ENCODE results near the gene RAB27A. TPM values are rescaled to one million over a fixed set of nuclear protein-coding genes. Genes with fewer than 3 reads are reported as not detected.
"Not testable (repeated sequence)": the region's sequence is repeated elsewhere in the genome, so short reads cannot be mapped to it uniquely, and the experiment has no call there.

RAB27A gene
- total RNA-seq, 1 experiment from 2014 or later: 5.6 TPM

DNA sequence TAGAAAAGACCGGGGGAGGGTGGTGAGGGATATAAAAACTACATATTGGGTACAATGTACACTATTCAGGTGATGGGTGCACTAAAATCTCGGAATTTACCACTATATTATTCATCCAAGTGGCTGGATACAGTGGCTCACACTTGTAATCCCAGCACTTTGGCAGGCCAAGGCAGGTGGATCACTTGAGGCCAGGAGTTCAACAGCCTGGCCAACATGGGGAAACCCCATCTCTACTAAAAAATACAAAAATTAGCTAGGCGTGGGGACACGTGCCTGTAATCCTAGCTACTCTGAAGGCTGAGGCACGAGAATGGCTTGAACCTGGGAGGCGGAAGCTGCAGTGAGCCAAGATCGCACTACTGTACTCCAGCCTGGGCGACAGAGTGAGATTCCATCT, 37.4 kb downstream of the RAB27A start:
- not testable (repeated sequence) for DNase-seq (ENCODE audit: low read depth)

DNA sequence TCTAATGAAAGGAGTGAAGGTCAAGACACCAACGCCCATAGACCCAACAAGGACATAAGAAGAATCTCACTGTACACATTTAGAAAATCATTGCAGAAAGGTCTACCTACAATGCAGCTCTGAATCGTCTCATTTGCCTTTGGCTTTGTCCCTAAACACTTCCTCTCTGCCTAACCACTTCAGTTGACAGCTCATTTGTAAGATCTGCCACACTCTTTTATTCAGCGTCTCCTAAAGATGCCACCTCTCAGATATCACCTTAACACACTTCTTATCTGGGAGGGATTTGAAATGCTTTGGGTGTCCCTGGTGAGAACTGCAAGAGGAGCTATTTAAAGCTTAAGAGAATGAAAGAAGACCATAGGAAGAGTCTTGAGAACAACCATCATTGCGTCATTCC, 38.7 kb downstream of the RAB27A start:
- DNase-seq (ENCODE audit: low read depth): no peak

DNA sequence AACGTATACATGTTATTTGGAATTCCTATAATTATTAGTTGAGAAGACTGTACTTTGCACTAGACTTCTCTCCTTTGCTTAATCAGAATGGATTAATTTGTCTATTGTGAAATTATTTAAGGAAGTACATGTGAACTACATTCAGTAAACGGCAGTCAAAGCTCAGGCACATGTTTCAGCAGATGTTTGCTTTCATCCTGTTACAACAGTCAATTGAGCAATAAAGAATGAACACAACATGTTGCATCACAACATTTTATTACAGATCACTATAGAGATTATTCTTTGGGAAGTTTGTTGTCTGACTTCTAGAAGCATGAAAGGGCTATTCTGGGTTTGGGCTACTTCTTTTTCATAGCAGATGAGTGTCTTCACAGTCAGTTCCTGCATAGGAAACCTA, 39.2 kb downstream of the RAB27A start:
- DNase-seq (ENCODE audit: low read depth): peak; percentile 78

DNA sequence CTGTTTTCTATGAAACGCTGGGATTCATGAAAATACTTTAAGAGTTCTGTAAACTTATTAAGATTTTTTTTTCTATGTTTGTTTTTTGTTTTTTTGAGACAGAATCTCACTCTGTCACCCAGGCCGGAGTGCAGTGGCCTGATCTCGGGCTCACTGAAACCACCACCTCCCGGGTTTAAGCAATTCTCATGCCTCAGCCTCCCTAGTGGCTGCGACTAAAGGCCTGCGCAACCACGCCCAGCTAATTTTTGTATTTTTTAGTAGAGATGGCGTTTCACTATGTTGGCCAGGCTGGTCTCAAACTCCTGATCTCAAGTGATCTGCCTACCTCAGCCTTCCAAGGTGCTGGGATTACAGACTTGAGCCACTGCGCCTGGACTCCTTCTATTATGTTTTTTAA, 39.7 kb downstream of the RAB27A start:
- DNase-seq (ENCODE audit: low read depth): not testable (repeated sequence)

DNA sequence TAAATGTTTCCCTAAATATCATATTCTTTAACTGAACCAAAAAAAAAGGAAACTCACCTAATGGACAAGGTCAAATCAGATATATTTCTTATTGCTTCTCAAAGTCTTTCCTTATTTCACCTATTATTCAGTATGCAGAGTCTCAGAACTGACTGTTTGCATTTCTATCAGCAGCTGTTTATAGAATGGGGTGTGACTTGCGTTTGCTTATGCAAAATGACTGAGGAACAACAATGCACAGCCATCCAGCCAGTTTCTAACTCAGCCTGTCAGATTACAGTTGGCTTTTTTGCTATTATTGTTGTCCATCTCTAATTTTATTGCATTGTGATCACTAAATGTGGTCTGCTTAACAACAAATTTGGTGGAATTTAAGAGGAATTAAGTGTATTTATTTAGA, 40.7 kb downstream of the RAB27A start:
- no peak for DNase-seq (ENCODE audit: low read depth)

DNA sequence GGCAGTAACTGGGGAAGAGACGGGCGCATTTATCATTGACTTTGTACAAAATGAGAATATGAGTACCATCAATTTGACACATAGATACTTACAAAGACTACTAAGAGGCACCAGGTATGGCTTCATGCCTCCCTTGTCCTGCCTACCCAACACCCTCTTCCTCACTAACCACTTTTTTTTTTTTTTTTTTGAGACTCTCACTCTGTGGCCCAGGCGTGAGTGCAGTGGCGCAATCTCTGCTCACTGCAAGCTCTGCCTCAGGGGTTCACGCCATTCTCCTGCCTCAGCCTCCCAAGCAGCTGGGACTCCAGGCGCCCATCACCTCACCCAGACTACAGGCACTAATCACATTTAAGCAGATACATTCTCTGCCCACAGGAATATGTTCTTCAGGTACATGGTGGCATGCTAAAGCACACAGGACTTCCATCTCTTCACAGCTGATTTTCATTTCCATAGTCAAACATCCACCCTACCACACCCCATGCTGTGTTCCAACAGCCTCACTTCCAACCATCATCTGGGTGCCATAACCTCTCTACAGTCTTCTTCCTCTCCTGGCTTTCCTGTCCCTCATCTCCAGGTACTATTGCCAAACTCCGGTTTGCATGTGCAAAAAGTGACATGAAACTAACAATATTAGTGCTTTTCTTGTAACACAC, 41.7 kb downstream of the RAB27A start:
- no peak for DNase-seq (ENCODE audit: low read depth)

DNA sequence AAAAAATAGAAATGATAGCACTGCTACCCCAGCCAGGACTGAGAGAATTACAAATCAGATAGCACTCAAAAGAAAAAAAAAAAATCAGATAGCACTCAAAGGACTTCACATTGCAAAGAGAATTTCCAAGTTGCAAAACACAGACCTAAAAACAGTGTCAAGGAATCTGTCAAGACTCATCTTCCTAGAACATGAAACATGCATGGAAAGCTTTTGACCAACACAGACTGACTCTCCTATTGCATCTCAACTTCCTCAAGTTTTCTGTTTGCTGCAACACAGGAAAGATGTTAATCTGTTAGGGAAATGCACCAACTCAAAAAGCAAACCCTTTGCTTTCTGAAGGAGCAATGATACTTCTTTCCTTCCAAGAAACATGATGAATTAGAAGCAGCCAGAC, 42.3 kb downstream of the RAB27A start:
- DNase-seq (ENCODE audit: low read depth): no peak

DNA sequence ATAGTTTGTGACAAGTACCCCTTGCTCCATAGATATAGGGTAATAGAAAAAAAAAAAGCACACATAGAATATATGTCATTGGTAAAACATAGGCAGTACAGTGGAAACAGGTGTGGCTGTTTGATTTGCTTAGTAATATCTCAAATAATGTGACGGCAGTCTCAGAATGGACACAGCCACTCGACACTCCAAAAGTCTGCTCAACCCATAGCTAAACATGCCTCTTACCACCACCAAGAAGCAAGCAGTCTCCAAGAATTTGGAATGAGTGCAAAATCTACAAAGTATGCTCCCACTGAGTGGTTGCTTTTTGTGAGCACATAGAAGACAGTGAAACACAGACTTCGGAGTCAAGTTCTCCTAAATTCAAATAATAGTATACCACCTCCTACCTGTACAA, 43.0 kb downstream of the RAB27A start:
- no peak for DNase-seq (ENCODE audit: low read depth)

DNA sequence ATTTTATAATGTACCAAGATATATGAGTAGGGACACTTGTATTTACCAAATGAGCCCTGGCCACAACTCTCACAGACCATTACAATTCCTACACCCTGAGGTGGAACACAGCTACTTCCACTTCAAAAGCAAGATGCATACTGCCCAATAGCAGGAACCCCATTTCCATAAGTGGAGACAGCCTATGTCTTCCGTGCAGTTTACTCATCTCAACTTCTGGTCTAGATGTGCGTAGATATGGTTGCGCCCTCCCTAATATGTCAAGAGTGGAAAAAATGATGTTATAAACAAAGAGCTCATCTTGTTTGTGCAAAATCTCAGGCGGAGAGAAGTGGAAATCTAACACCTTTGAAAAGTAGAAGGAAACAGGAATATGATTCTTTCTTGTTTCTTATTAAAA, 44.6 kb downstream of the RAB27A start:
- no peak for DNase-seq (ENCODE audit: low read depth)

DNA sequence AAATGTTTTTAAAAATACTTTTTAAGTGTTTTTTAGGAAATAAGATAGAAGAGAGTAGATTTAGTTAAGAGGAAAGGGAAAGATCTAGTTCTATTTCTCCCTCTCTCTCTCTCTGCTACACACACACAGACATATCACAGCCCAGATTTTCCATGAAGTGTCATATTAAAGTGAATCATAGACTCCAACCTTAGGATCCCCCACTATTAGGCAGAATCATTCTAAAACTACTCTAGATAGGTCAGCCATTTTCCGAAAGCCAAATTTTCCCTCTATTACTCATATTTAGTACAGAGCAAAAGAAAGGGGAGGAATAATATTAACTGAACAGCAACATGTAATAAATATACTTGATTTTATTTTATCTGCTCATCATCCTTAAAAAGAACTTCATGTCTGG, 47.7 kb downstream of the RAB27A start:
- DNase-seq (ENCODE audit: low read depth): peak; percentile 34

DNA sequence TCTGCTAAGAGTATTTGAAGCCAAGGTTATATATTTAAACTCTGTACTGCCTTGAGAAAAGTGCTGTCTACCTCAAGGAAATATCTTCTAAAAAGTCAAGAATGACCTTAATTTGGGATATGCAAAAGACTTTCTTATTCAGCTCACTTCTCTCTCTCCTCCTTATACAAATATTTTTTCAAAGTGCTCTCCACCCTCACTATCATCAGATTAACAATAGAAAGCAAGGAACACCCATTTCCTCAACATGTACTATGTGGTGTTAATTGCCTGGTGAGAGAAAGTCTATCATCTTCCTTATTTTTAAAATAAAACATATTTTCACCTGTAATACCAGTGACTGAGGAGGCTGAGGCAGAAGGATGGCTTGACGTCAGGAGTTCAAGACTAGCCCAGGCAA, 48.4 kb downstream of the RAB27A start:
- no peak for DNase-seq (ENCODE audit: low read depth)

DNA sequence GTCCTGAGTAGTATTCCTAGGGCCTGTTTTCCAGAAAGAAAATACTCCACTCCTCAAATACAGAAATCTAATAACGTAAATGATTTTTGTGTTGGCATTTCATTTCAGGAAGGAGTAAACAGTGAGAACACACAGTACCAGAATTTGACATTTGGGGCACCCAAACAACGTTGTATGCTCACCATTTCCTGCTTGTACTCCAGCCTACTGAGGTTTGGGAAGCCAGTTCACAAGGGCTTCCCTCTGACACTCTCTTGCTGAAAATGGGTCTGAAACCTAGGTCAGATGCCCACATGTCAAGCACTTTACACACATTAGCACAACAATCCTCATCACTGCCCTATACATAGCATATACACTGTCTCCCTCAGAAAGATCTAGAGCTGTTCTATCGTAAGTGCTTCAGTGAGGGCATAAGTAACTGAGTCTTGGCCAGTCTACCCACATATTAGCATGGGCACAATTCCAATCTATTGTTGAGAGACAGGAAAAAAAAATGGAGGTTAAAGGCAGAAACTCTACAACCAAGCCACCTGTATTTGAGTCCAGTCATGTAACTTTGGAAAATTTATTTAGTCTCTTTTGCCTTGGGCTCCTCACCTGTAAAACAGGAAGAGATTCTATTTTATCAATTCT, 49.4 kb downstream of the RAB27A start:
- no peak for DNase-seq (ENCODE audit: low read depth)

DNA sequence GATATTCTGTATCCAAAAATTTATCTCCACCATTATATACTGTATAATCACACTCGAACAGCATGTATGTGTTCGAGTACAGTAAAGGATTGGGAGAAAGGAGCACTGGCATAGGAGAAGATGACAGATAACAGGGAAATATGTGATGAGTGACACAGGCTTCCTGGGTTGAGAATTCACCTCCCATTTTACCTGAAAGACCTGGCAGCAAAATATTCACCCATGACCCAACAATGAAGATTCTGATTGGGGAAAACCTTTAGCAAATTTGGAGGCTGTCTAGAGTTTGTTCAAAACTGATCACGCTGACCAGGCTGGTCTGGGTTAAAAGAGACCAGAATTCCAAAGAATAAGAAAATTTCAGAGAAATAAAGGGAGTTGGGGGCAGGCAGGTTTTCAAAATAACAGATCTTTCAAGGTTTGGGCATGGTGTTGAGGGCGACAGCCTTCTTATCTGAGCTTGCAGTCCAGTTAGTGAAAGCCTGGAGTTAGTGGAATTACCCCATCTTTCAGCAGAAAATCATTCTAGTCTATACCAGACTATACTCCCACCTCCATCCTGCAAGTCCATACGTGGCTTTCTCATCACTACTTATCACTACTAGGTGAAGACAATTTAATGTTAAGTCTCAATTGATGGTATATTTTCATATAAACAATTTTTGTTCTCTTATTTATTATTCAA, 50.0 kb downstream of the RAB27A start:
- no peak for DNase-seq (ENCODE audit: low read depth)

DNA sequence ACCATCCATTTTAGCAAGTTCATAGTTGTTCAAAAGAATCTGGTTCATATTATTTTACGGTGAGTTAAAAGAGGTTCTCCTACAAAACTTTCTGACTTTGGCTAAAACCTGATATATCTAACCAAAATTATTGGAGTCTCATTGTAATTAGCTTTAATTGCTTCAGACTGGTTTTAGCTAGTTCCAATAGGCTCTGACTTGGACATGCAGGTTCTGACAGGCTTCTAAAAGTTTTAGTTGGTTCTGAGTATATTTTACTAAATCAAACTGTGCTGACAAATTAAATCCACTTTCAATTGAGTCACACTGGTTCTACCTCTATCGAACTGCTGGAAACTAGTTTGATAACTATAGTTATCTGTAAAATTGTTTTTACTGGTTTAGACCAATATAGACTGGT, 50.7 kb downstream of the RAB27A start:
- no peak for DNase-seq (ENCODE audit: low read depth)

DNA sequence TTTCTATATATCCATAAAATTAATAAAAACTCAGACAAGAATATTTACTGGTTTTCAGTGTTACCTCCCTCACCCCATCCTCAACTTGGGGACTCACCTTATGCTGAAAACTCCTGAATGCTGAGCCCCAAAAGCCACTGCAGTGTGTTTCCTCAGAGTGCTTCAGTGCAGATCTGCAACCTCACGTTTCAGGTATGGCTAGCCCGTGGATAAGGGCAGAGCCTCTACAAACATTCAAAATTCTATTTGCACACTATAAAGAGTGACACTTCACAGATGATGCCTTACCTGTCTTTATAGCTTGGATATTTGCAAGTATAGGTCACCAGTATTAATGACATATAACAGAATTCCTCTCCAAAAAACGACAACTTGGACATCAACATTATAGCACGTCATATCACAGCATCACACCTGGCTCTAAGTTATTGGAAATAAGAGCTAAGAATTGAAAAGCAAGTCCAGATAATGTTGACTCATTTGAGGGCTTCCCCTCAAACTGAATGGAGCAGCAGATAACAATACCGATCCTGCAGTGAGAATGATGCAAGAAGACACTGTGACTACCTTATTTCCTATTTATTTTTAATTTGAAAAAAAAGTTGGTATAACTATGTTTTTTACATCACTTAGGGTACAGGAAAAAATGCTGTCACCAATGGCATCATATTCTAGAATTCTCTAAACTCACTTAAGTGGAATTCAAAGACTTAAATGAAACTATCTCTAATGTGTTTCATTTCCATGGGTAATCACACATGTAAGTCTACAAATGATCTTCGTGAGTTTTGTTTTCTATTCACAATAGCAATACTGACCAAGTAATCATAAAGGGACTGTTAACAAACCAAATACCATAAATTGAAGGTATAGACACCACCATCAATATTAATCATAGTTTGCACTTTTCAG, 52.1 kb downstream of the RAB27A start:
- DNase-seq (ENCODE audit: low read depth): no peak

DNA sequence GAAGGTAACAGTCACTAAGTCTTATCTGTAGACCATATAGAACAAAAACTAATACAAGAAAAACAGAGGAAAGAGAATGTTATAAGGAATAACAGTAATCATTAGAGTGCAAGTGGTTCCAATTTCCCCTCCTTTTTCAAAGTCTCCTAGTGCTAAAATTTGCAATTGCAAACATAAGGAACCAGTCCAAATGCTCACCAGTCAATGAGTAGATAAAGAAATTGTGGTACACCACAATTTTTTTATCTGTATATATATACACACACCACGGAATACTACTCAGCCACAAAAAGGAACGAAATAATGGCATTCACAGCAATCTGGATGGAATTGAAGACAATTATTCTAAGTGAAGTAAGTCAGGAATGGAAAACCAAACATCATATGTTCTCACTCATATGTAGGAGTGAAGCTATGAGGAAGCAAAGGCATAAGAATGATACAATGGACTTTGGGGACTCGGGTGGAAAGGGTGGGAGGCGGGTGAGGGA, 54.0 kb downstream of the RAB27A start:
- DNase-seq (ENCODE audit: low read depth): no peak

DNA sequence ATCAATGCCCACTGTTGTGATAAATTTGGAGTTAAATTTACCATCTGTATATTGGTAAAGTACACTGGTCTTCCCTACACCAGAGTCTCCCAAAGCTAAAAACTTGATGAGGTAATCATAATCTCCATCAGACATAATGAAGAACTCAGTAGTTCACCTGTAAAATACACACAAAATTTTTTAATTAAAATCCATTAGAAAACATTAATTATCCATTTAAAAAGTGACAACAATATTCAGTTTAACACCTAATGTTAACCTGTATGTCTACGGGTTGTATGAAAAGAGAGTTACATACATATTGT, 54.9 kb downstream of the RAB27A start:
- no peak for DNase-seq (ENCODE audit: low read depth)

DNA sequence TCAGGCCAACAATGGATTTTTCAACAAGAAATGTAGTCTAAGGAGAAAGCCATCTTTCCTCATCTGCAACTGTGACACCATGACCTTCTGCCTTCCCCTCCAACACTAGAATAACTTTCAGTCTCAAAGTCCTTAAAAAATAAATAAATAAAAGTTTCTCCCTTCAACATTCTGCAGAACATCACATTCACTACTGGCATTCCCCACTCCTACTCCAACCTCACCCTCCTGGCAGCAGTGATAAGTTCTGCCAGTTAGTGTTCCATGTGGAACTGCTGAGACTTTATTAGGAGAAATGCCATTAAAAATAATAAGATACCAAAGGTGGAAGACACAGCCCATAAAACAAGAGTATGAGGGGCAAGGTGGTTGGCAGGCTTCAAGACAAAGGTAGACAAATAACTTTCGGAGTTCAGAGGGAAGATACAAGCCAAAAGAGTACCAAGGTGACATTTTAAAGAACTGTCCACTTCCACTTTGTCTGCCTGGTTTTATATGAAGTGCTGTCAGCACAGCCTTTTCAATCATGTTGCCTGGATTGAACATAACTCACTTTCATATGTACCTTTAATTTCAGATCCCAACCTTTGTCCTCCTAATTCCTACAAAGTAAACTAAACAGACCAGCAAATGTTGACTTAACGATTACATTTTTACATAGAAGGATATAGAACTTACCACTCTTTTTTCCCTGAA, 55.4 kb downstream of the RAB27A start:
- DNase-seq (ENCODE audit: low read depth): no peak

DNA sequence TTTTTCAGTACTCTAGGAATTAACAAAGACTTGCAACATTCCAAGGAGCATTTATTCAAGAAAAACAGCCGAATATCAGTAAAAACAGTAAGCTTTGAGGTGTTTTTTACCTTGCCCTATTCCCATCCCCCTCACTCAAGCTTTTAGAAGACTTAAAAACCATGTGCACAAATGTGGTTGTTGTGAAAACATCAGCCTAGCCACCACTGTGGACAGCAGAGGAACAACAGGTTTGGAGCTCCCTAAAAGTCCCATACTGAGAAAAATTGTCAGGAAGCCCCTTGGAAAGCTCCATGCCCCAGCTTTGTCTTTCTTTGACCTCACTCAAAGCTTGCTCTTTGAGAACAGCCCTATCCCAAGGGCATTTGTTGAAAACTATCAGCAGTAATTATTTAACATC, 58.2 kb downstream of the RAB27A start:
- DNase-seq (ENCODE audit: low read depth): no peak

DNA sequence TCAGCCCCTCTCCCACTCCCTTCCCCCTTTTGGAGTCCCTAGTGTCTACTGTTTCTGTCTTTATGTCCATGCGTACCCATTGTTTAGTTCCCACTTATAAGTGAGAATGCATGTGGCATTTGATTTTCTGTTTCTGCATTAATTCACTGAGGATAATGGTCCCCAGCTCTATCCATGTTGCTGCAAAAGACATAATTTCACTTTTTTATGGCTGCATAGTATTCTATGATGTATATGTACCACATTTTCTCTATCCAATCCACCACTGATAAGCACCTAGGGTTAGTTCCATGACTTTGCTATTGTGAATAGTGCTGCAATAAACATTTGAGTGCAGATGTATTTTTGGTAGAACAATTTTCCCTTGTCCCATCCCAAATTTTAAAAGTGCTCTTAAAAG, 58.7 kb downstream of the RAB27A start:
- no peak for DNase-seq (ENCODE audit: low read depth)

DNA sequence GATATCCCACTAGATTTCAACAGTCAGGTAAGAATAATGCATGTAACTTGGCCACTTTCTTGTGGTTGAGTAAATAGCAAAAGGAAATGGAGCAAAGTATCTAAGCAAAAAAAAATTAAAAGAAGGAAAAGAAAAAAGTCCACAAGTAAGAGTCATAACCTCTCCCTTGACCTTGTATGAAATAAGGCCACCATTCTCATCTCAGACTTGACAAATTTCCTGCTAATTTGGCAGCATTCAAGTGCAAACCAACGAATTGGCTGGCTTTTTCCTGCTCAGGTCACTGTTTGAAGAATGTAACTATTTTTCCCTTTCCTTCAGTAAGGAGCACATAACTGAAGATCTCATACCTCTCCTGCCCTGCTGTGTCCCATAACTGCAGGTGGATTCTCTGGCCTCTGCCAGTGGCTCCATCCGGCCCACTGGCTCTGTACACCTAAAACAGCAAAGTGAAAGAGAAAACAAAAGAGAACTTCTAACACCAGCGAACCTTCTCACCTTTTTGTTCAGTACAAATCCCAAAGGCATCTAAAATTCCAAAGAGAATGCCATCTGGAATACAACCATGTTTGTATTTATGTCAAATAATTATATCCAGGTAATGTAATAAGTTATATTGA, 59.5 kb downstream of the RAB27A start:
- no peak for DNase-seq (ENCODE audit: low read depth)

All from LHCN-M2 (cell line).